Sigmoid colon (tissue), 3 donors: ENCODE measurements around the gene CTSE.

Experiments used
- POLR2A ChIP-seq, 2 donors: fragments of 450-650 bp; IDR thresholded peaks; one replicate each; pipeline ENCODE4 v1.6.1; 2016; ENCODE audit warnings: antibody characterized with exemption in 2 of 2, mild to moderate bottlenecking in 2 of 2, moderate library complexity in 2 of 2
- TF ChIP-seq, protein P1 (sequence below), 4 experiments: fragments of 450-650 bp in 3 of 4; fragments of 200-600 bp in 1 of 4; IDR thresholded peaks; one replicate each; pipeline ENCODE4 v1.5.1; 2016 to 2019; ENCODE audit warnings: antibody characterized with exemption in 4 of 4, mild to moderate bottlenecking in 3 of 4, moderate library complexity in 2 of 4

GRCh38 chr1:205976036-205976435 lies 47.7 kb downstream of the CTSE start:
- TF ChIP-seq, protein P1, sequence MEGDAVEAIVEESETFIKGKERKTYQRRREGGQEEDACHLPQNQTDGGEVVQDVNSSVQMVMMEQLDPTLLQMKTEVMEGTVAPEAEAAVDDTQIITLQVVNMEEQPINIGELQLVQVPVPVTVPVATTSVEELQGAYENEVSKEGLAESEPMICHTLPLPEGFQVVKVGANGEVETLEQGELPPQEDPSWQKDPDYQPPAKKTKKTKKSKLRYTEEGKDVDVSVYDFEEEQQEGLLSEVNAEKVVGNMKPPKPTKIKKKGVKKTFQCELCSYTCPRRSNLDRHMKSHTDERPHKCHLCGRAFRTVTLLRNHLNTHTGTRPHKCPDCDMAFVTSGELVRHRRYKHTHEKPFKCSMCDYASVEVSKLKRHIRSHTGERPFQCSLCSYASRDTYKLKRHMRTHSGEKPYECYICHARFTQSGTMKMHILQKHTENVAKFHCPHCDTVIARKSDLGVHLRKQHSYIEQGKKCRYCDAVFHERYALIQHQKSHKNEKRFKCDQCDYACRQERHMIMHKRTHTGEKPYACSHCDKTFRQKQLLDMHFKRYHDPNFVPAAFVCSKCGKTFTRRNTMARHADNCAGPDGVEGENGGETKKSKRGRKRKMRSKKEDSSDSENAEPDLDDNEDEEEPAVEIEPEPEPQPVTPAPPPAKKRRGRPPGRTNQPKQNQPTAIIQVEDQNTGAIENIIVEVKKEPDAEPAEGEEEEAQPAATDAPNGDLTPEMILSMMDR (IDR thresholded peaks at IDR 0.05), result no peak
- TF ChIP-seq POLR2A (IDR thresholded peaks at IDR 0.05), result no peak
